Dedifferentiated amniotic fluid mesenchymal stem cell (primary cell): Measurements from ENCODE around the gene NEO1.
"Not testable (repeated sequence)": the region's sequence is repeated elsewhere in the genome, so short reads cannot be mapped to it uniquely, and the experiment has no call there.

Experiments used
- DNase-seq: peaks from one replicate; pipeline ENCODE4 v3.0.0-alpha.2; 2016; ENCODE audit errors: extremely low spot score

NEO1 gene

DNA sequence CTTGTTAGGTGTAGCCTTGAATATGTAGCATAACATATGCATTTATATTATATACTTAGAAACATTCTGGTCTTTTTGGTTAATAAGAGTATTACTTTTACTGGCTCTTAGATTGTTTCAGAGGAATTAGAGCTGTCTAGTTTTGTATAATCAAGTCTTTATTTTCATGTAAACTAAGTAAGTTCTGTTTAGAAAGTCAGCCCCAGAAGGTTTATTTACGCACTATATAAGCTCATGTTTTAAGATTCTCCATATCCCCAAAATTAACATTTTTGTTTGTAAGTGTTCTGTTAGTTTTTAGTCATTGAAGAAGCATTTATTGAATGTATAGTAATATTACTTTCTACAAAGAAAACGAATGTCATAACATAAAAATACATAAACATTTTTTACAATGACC, 158.4 kb downstream of the NEO1 start:
- DNase-seq: no peak

DNA sequence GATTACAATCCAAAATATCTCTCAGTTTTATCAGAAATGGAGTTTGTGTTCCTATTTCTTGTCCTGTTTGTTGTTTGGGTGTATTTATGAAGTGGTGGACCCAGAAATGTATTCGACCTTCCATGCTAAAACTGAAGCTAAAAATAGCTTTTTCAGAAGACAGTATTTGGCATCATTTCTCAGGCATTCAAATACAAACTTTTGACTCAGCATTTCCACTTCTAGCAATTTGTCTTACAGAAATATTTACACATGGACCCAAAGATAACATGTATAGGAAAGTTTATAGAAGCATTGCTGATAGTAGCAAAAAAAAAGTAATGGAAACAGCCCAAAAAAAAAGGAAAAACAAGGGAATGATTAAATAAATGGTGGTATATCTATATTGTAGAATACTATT, 160.2 kb downstream of the NEO1 start:
- no peak for DNase-seq

- not testable (repeated sequence) for DNase-seq
These were observed 169.2 kb downstream of the NEO1 start for GRCh38 chr15:73221450-73221849.

DNA sequence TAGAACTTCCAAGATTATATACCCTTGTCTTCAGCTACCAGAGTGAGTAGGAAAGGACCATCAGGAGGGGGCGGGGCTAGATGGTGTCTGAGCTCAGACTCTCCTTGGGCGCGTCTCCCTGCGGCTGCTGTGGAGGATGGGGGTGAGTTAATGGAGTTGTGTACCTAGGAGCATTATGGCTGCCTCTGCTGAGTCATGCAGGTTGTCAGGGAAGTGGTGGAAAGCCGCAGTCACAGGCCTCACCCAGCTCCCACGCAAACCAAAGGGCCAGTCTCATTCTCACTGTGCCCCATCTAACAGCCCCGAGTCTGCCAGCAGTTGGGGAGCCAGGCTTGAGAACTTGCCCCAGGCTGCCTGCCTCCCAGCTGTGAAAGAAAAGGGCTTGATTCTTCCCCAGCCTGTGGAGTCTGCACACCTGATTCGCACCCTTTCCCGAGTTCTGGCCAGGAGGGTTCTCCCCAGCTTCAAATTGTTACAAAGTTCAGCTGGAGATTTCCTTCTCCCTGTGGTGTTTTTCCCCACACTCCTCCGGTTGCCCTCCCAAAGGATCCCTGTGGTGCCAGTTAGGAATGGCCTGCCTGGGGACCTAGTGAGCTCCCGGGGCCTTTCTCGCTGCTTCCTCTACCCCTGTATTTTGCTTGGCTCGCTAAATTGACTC, 173.2 kb downstream of the NEO1 start:
- DNase-seq: no peak

DNA sequence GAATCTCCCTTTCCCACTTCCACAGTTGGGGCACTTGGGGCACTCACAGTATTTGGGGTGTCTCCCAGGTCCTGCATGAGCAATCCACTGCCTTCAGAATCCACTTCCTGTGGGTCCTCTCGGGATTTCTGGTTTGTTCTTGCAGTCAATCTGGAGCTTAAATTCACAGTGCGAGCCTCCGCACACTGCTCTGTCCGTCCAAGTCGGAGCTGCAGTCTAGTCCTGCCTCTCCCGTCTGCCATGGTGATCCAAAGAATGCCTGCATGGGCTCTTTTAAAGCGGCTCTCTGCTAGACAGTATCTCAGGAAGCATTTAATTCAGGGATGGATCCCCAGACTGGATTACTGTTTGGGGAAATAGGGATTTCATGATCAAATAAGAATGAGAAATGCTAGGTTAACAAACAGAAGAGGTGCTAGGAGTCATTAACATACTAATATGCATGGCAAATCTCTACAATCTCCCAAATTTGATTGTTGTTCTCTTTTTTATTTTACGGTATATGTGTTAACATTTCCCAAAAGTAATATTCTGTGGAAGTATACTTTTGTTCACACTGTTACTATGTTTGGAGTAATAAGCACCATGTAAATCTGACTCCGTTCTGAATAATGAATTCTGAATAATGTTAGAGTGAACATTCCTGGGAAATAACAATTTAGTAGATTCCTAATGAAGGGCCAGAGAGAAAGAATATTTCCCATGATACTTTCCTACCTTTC, 174.0 kb downstream of the NEO1 start:
- no peak for DNase-seq

- no peak for DNase-seq
These were observed 175.3 kb downstream of the NEO1 start for GRCh38 chr15:73227433-73228056.

GRCh38 chr15:73228128-73228646, 175.9 kb downstream of the NEO1 start:
- DNase-seq: no peak

- no peak for DNase-seq
These were observed 179.6 kb downstream of the NEO1 start for GRCh38 chr15:73231661-73232419.

DNA sequence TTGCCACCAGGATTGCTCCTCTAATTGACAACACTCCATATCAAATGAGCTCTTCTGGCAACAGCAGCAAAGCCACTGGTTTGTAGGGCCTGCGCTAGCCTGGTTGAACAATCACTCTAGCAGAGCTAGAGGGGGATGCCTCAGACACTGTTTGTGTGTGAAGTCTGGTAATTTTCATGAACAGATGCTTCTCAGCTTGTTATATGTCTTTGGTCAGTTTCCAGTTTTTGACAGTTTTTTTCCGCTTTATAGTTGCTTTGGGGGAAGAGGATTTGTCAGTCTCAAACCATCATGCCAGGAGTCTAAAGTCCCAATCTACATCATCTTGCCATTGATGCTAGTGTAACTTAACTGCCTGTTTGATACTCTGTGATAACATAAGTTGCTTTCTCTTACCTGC, 180.5 kb downstream of the NEO1 start:
- DNase-seq: no peak

DNA sequence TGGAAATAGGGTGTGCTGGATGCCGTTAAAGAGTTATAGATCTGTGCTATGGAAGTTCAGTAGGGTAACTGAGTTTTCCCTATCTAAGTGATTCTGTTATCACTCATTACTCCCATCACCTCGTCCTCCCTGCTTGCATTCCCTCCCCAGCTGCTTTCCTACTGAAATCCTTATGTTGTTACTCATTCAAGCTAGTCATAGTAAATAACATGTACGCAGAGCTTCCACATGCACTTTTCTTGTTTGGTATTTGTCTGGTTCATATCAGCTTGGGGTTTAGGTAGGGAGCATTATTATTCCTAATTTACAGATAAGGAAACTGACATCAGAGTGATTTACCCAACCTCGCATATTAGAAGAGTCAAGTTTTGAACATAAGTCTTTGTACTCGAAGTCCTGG, 181.4 kb downstream of the NEO1 start:
- DNase-seq: no peak

- no peak for DNase-seq
These were observed 185.6 kb downstream of the NEO1 start for GRCh38 chr15:73237910-73238309.

GRCh38 chr15:73239564-73240215, 187.4 kb downstream of the NEO1 start:
- DNase-seq: no peak

- peak; percentile 58 for DNase-seq
These were observed 188.7 kb downstream of the NEO1 start for GRCh38 chr15:73240866-73241499.

- DNase-seq: no peak
These were observed 192.1 kb downstream of the NEO1 start for GRCh38 chr15:73244333-73244732.

DNA sequence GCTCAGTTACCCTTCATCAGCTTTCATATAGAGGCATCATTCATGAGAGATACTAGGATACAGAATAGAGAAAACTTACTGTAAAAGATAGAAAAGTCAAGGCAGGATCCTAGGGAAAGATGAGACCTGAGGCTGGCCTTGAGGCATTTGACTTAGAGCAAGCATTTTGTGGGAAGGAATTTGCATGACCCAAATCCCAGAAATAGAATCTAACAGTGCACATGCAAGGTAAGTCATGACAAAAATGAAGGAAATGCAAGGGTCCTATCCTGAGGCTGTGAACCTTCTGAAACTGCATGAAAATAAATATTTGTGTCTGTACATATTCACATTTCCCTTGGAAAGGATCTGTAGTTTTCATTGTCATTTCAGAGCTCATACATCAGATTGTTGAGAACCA, 194.2 kb downstream of the NEO1 start:
- DNase-seq: no peak

DNA sequence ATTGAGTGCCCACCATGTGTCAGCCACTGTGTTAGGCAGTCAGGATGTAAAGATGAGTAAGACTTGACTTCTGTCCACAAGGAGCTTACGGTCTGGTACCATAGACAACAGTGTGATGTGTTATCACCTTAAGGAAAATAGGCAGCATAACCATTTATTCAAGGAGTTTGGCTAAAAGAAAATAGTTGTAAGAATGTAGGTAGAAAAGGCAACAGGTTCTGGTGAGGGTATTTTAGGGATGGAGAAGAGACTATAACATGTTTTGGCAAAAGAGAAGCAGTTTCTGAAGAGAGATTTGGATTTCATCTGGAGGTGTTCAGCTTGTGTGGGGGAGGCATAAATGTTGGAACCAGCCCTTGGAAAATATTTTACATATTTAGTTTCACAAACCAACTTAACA, 194.6 kb downstream of the NEO1 start:
- no peak for DNase-seq

DNA sequence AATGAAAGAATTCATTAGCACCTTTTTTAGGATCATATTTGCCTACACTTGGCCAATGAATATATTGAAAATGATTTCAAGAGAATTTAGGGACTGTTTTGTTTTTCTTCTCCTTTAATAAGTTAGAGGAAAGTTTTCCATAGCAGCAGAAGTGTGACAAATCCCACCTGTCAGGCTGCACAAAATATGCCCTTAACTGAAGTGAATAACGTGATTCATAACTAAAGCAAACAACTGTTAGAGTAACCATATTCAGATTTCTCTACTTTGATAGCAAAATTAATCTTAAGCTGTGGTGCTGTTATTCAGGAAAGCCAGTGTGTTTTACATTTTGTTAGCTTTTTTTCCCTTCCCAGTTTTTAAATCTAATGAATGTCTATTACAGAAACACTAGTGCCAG, 195.1 kb downstream of the NEO1 start:
- no peak for DNase-seq

GRCh38 chr15:73249499-73249898, 197.2 kb downstream of the NEO1 start:
- DNase-seq: no peak

GRCh38 chr15:73254598-73254997, 202.3 kb downstream of the NEO1 start:
- DNase-seq: no peak

DNA sequence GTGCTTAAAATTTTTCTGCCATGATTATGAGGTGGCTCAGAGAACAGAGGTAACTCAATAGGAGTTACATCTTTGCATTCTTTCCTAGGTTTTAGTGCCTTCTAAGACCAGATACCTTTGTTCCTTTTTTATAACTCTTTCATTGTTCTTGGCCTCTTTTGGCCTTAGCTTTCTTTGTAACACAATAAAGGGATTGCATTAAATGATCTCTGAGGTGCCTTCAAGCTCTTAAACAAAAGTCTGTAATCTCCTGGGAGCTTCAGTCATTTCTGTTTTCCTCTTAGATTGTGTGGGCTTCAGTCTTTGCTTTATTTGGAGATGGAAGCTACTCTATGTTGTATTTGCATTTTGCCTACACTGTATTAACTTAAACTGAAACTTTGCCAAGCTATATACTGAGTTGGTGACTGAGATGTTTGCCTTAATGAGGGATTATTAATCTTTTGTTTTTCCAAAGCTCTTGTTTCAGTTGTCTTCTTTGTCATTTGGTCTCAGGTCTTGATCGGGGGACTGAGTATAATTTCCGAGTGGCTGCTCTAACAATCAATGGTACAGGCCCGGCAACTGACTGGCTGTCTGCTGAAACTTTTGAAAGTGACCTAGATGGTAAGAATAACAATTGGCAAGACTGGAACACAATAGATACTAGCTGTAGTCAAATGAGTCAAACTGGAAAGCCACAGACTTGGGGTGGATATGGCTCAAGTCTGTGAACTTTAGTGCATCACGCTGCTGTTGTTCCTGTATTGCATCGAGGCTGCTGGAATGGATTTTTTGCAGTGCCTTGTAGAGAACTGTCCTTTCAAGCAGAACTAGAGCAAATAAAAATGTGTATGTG, 206.2 kb downstream of the NEO1 start:
- no peak for DNase-seq
